GM12892 (cell line): ENCODE results near the gene H1-8.

Experiments
- DNase-seq: peaks from one replicate; pipeline ENCODE4 v3.0.0; 2011; ENCODE audit not compliant: insufficient read length
- FAIRE-seq: peaks from 2 replicates; lab custom pipeline; 2011; peaks lifted over from hg19 to GRCh38; lab: Jason Lieb, UNC
- POLR2A ChIP-seq: IDR thresholded peaks from 2 replicates; pipeline ENCODE4 v1.6.1; 2011; ENCODE audit warnings: low read depth, low read length, control low read depth
- POLR2AphosphoS5 ChIP-seq: IDR thresholded peaks from 2 replicates; pipeline ENCODE4 v1.6.1; 2011; ENCODE audit warnings: low read depth, low read length, control low read depth
- TAF1 ChIP-seq: IDR thresholded peaks from 2 replicates; pipeline ENCODE4 v1.6.1; 2011; ENCODE audit warnings: low read depth, mild to moderate bottlenecking, control low read depth, low read length, borderline replicate concordance

H1-8 gene

DNA sequence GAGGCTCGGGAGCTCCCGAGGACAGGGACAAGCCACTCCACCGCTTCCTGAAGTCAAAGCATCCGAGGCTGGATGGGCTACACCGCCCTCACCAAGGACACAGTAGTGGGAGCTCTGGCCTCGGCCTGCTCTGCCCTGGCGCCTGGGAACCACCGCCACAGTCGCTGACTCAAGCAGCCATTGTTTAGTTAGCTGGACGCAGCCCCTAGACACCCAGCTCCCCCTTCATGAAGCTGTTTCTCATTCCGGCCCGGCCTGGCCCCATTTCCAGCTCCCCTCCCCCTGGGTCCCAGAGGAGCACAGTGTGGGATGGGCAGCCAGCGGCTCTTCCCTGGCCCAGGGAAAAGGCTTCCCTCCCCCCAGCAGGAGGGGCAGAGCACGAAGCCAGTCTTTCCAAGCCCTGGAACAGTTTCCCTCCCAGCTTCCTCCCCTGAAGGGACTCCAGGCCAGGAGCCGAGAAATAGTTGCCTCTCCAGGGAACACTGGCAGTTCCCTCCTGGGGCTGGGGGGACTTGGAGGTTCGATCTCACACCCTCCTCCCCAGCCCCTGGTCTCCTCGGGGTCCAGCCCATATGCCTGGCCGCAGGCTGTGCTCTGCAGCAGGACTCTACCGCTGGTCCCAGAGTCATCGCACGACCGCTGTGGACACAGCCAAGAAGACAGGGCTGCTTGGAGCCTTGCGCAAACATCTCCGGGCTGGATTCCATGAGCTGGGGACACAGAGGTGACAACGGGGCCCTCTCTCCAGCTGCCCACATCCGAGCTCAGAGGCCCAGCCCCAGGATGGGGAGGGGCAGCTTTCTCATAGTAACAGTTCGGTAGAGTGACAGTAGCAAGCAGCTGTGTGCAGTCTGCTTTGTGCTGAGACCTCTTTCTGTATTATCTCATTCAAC lies 53.5 kb downstream of the H1-8 start:
- FAIRE-seq (no peak), DNase-seq (no peak)
- TF ChIP-seq POLR2A (no peak), TAF1 (no peak), POLR2AphosphoS5 (no peak)

GRCh38 chr3:129597087-129597999 lies 54.4 kb downstream of the H1-8 start:
- DNase-seq (no peak), FAIRE-seq (no peak)

DNA sequence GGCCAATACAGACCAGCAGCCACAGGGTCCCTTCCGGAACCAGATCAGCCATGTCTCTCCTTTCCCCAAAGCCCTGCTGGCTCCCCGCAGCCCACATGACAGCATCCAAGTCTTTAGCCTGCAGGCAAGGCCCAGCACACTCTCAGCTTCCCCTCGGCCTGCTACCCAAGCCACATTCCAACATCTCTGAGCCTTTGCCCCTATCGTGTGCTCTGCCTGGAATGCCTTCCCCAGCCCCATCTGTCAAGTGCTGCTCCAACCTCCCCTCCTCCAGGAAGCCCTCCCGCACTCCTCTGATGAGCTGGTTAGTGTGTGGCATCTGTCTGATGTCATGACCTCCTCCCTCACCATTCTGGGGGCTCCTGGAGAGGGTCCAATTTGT lies 55.0 kb downstream of the H1-8 start:
- TF ChIP-seq POLR2A (no peak), TAF1 (no peak), POLR2AphosphoS5 (no peak)
- DNase-seq (no peak), FAIRE-seq (no peak)

More at GRCh38 chr3:129597087-129597999, 54.4 kb downstream of the H1-8 start:
- TF ChIP-seq POLR2AphosphoS5 (no peak), POLR2A (no peak), TAF1 (no peak)

GRCh38 chr3:129598484-129598883 lies 55.5 kb downstream of the H1-8 start:
- FAIRE-seq, result no peak
- TF ChIP-seq TAF1, result no peak
- no peak for TF ChIP-seq POLR2A
- TF ChIP-seq POLR2AphosphoS5, result no peak
- no peak for DNase-seq

GRCh38 chr3:129599073-129599472 lies 56.1 kb downstream of the H1-8 start:
- FAIRE-seq (no peak), DNase-seq (no peak)
- no peak for TF ChIP-seq POLR2AphosphoS5
- TF ChIP-seq POLR2A, result no peak
- no peak for TF ChIP-seq TAF1

GRCh38 chr3:129599607-129600006 lies 56.6 kb downstream of the H1-8 start:
- FAIRE-seq (no peak), DNase-seq (no peak)

DNA sequence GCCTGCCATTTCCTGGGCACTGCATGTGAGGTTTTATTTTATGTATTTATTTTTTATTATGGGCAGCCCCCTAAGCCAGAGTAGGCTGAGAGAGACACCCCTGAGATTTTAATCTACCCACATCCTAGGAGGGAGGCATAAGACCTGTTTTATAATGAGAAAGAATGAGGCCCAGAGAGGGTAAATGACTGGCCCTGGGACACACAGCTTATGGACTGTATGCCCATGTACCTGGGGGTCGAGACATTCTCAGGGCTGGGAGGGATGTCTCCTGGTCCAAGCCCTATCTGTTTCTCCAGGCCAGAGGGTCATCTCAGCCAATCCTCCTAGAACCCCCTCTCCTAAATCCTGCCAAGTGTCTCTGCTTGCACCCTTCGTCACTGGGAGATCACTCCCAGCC lies 57.4 kb downstream of the H1-8 start:
- TF ChIP-seq POLR2AphosphoS5, result no peak
- no peak for TF ChIP-seq TAF1
- no peak for TF ChIP-seq POLR2A
- no peak for FAIRE-seq
- no peak for DNase-seq

More at GRCh38 chr3:129599607-129600006, 56.6 kb downstream of the H1-8 start:
- TF ChIP-seq POLR2AphosphoS5 (no peak), POLR2A (no peak), TAF1 (no peak)
